Right lobe of liver (tissue), 4 donors: ENCODE data around the gene ZFAND3.

Experiments
- CTCF ChIP-seq, 4 donors: fragments of 200-600 bp in 3 of 4; fragments of 450-650 bp in 1 of 4; IDR thresholded peaks; one replicate each; pipeline versions ENCODE4 v1.5.1 to v1.8.0; 2016 to 2022; ENCODE audit warnings: antibody characterized with exemption in 4 of 4, mild to moderate bottlenecking in 2 of 4
- POLR2A ChIP-seq: fragments of 450-650 bp; IDR thresholded peaks from one replicate; pipeline ENCODE4 v1.6.1; 2017; ENCODE audit warnings: antibody characterized with exemption, mild to moderate bottlenecking
- donor health status: DM: no; HTN: no; CAD: no.
- donor health status: DM: no; HTN: no; CAD: no.
- donor health status: DM: no; HTN: yes; CAD: no.

GRCh38 chr6:38092964-38093363 is 273.4 kb downstream of the ZFAND3 start:
- TF ChIP-seq CTCF (IDR thresholded peaks at IDR 0.05) (no peak), POLR2A (no peak)
